ENCODE results near the gene XRCC5. TPM values are rescaled to one million over a fixed set of nuclear protein-coding genes. Genes with fewer than 3 reads are reported as not detected.

XRCC5 gene
- total and polyA plus RNA-seq, 2 of the 8 experiments (the other 6 are each of a cell fraction or from before 2014, with no cell fraction given), result 308 to 644 TPM

DNA sequence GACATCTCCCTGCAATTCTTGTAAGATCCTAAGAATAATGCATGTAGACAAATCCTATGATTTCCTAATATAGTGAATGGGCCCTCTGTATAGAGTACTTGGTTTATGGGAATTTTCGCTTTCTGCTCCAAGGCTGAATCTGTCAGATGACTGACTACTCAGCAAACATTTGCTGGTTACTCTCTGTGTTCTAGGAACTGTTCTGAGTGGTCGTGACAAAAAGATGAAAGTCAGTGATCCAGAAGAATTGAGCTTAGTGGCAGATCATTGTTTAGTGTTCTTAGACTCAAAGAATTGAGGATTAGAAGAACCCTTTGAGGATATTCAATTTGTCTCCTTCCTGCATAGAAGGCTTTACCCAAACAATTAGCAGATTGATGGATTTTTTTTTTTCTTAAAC, 10.0 kb downstream of the XRCC5 start:
- Histone ChIP-seq H3K9ac (replicated peaks in 1 of 4; ENCODE audit: extremely low read depth in 1 of 4, low read depth in 3 of 4, low read length in 3 of 4) (no peak overlapping the region), H3K79me1 (ENCODE audit: low read depth, low read length) (peaks cover 7% of the 10 kb centered on the region; the same call in 1 of the 2 replicates), H3K4me1 (replicated peaks in 1 of 4; ENCODE audit: control insufficient read depth in 3 of 4, insufficient read depth in 4 of 4, low read length in 3 of 4) (peaks cover 0 to 10% (median 8%) of the 10 kb centered on the region in 4 experiments; a peak in 5 of 7 replicates), H4K20me1 (replicated peaks in 1 of 2; ENCODE audit: control insufficient read depth in 1 of 2, insufficient read depth in 2 of 2, low read length in 2 of 2) (peaks cover 0 to 2% of the 10 kb centered on the region in 2 experiments), H3K27ac (ENCODE audit: low read depth, low read length) (no peak overlapping the region), H2BK5ac (ENCODE audit: low read depth, low read length) (no peak overlapping the region), H4K8ac (ENCODE audit: extremely low read depth, insufficient read depth, low read length) (no peak overlapping the region), H3K4ac (replicated peaks; ENCODE audit: insufficient read length, low read depth, low read length) (no peak overlapping the region), H3K23ac (ENCODE audit: insufficient read length) (no peak overlapping the region), H2BK120ac (replicated peaks; ENCODE audit: low read depth, low read length) (no peak overlapping the region), H2AFZ (ENCODE audit: low read length) (no peak overlapping the region), H3K79me2 (ENCODE audit: control insufficient read depth in 1 of 2, insufficient read depth in 2 of 2, low read length in 2 of 2) (peaks cover 10 to 81% of the 10 kb centered on the region in 2 experiments; a peak in 3 of 4 replicates), H3K4me2 (ENCODE audit: insufficient read depth in 1 of 2, low read depth in 2 of 2, low read length in 2 of 2) (no peak overlapping the region), H3K14ac (ENCODE audit: insufficient read length) (no peak overlapping the region), H3K36me3 (ENCODE audit: control insufficient read depth in 2 of 4, insufficient read depth in 4 of 4, low read length in 3 of 4) (peaks cover 50 to 95% (median 77%) of the 10 kb centered on the region in 4 experiments), H3K23me2 (ENCODE audit: low read depth, low read length) (no peaks in the 10 kb centered on the region), H4K5ac (ENCODE audit: insufficient read length, low read depth, low read length) (no peak overlapping the region), H3K9me3 (ENCODE audit: insufficient read depth in 2 of 2, low read depth in 1 of 2, low read length in 1 of 2) (no peaks in the 10 kb centered on the region), H3K27me3 (replicated peaks in 1 of 4; ENCODE audit: control insufficient read depth in 3 of 4, extremely low read depth in 1 of 4, insufficient read depth in 3 of 4, low read length in 3 of 4) (no peaks in the 10 kb centered on the region), H3K4me3 (ENCODE audit: extremely low read depth in 1 of 4, insufficient read depth in 2 of 4, low read depth in 3 of 4, low read length in 4 of 4) (no peak overlapping the region), H2BK20ac (ENCODE audit: low read length) (no peak overlapping the region), H3K18ac (ENCODE audit: extremely low read depth, low read length) (no peak overlapping the region), H2BK12ac (ENCODE audit: low read depth, low read length) (no peak overlapping the region), H4K91ac (replicated peaks; ENCODE audit: insufficient read length, low read length) (no peak overlapping the region), H2AK5ac (ENCODE audit: low read depth, low read length) (no peak overlapping the region), H3K56ac (replicated peaks; ENCODE audit: insufficient read length, low read depth, low read length) (no peak overlapping the region), H2BK15ac (ENCODE audit: low read length) (no peak overlapping the region)
- POLR2A ChIA-PET (ENCODE audit: partially characterized antibody), result interaction anchor here (0.6 to 12.0 kb wide), 12 partner anchors 11 to 92 kb away, joined by 3 to 101 read pairs (median 6); partner anchors contain the start of genes PECR, TMEM169 and XRCC5
- FAIRE-seq (no peak), DNase-seq (ENCODE audit: low read depth in 1 of 2, low spot score in 2 of 2) (no peak)
- CTCF ChIA-PET (ENCODE audit: partially characterized antibody), result interaction anchor here (0.7 to 3.8 kb wide), 4 partner anchors 10 to 793 kb away, joined by 3 to 18 read pairs (median 7); partner anchors contain the start of gene XRCC5
- TF ChIP-seq FOSL1 (IDR thresholded peaks at IDR 0.05; ENCODE audit: insufficient read depth, low read depth, low read length) (no peak), SIN3A (conservative IDR thresholded peaks at IDR 0.05 in 1 of 2, IDR thresholded peaks at IDR 0.05 in 1 of 2; ENCODE audit: low read depth in 1 of 2, low read length in 2 of 2) (no peak), CBX8 (IDR thresholded peaks at IDR 0.05; ENCODE audit: borderline replicate concordance, low read depth, low read length) (no peak), SRF (IDR thresholded peaks at IDR 0.05; ENCODE audit: low read depth, low read length) (no peak), PHF8 (conservative IDR thresholded peaks at IDR 0.05; ENCODE audit: low read depth, low read length) (no peak), RXRA (IDR thresholded peaks at IDR 0.05; ENCODE audit: insufficient read depth, low read depth, low read length) (no peak)
- TF ChIP-seq, protein P1, sequence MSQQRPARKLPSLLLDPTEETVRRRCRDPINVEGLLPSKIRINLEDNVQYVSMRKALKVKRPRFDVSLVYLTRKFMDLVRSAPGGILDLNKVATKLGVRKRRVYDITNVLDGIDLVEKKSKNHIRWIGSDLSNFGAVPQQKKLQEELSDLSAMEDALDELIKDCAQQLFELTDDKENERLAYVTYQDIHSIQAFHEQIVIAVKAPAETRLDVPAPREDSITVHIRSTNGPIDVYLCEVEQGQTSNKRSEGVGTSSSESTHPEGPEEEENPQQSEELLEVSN (IDR thresholded peaks at IDR 0.05), result no peak
- TF ChIP-seq, protein P2, sequence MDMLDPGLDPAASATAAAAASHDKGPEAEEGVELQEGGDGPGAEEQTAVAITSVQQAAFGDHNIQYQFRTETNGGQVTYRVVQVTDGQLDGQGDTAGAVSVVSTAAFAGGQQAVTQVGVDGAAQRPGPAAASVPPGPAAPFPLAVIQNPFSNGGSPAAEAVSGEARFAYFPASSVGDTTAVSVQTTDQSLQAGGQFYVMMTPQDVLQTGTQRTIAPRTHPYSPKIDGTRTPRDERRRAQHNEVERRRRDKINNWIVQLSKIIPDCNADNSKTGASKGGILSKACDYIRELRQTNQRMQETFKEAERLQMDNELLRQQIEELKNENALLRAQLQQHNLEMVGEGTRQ (IDR thresholded peaks at IDR 0.05; ENCODE audit: low read length), result no peak
- WGBS, 2 experiments (ENCODE audit: extremely low coverage in 1 of 2, insufficient coverage in 1 of 2, insufficient read length in 1 of 2, insufficient replicate concordance in 2 of 2, low coverage in 1 of 2, low lambda C conversion rate in 2 of 2, missing lambda C conversion rate in 1 of 2), result 89% methylated on average over 2 of the region's 2 CpGs; no CpG with 5 or more reads in 1 of the 2 experiments

Measured in H1 (cell line).